Measurements from ENCODE around the gene NDUFAF2. TPM values are rescaled to one million over a fixed set of nuclear protein-coding genes. Genes with fewer than 3 reads are reported as not detected.
"Not testable (repeated sequence)": the region's sequence is repeated elsewhere in the genome, so short reads cannot be mapped to it uniquely, and the experiment has no call there.

NDUFAF2 gene
- polyA plus RNA-seq, 2 donors: 40.5 to 40.6 TPM

DNA sequence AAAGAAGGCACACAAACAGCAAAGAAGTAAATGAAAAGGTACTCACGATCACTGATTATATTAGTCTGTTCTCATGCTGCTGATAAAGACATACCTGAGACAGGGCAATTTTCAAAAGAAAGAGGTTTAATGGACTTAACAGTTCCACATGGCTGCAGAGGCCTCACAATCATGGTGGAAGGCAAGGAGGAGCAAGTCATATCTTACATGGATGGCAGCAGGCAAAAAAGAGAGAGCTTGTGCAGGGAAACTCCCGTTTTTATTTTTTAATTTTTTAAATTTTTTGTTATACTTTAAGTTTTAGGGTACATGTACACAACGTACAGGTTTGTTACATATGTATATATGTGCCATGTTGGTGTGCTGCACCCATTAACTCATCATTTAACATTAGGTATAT, 37.1 kb downstream of the NDUFAF2 start:
- not testable (repeated sequence) for H3K4me3 ChIP-seq (ENCODE audit: low read depth in 1 of 2, low read length in 2 of 2); H3K9me3 ChIP-seq (ENCODE audit: control insufficient read depth in 2 of 2, insufficient read depth in 1 of 2, low read depth in 1 of 2, low read length in 1 of 2); H3K4me1 ChIP-seq (ENCODE audit: control insufficient read depth in 2 of 2, insufficient read depth in 2 of 2, low read length in 1 of 2); H3K27ac ChIP-seq (ENCODE audit: low read depth in 2 of 2, low read length in 1 of 2); H3K36me3 ChIP-seq (ENCODE audit: control insufficient read depth in 2 of 2, insufficient read depth in 2 of 2, low read length in 1 of 2); H3K27me3 ChIP-seq (ENCODE audit: control insufficient read depth in 1 of 2, insufficient read depth in 2 of 2, low read length in 2 of 2)
- WGBS, 2 donors: 93% methylated on average over 3 of the region's 3 CpGs

DNA sequence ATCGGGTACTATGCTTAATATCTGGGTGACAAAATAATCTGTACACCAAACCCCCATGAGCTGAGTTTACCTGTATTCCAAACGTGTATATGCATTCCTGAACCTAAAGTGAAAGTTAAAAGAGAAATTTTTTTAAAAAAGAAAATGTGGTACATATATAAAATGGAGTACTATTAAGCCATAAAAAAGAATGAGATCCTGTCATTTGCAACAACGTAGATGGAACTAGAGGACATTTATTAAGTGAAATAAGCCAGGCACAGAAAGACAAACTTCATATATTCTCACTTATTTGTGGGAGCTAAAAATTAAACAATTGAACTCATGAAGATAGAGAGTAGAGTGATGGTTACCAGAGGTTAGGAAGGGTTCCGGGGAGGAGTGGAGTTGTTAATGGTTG, 44.8 kb downstream of the NDUFAF2 start:
- WGBS, 2 donors: 84 to 91% methylated on average over 4 of the region's 4 CpGs
- H3K9me3 ChIP-seq (ENCODE audit: control insufficient read depth in 2 of 2, insufficient read depth in 1 of 2, low read depth in 1 of 2, low read length in 1 of 2): peaks cover 5 to 7% of the 10 kb centered on the region in 2 donors
- no peak overlapping the region for H3K4me3 ChIP-seq (ENCODE audit: low read depth in 1 of 2, low read length in 2 of 2)
- no peaks in the 10 kb centered on the region for H3K27me3 ChIP-seq (ENCODE audit: control insufficient read depth in 1 of 2, insufficient read depth in 2 of 2, low read length in 2 of 2)
- no peaks in the 10 kb centered on the region for H3K4me1 ChIP-seq (ENCODE audit: control insufficient read depth in 2 of 2, insufficient read depth in 2 of 2, low read length in 1 of 2)
- H3K27ac ChIP-seq (ENCODE audit: low read depth in 2 of 2, low read length in 1 of 2): no peak overlapping the region
- H3K36me3 ChIP-seq (ENCODE audit: control insufficient read depth in 2 of 2, insufficient read depth in 2 of 2, low read length in 1 of 2): peaks cover 0 to 3% of the 10 kb centered on the region in 2 donors

DNA sequence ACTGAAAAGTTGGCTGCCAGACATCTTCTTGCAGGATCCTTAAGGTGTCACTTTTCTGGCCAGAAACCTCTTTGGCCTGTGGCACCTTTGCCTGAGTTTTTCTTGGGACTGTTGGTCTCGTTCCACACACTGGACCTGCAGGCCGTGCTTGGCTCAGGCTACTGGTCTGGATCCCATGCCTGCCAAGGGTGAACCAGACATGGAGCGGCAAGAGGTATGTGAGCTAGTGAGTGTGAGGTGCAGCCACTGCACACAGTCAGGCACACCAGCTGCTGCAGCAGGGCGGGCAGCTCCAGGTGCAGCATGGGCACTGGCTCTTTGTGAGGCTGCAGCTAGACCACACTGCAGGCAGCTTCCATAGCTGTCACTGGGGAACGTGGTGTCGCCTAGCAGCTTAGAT, 47.9 kb downstream of the NDUFAF2 start:
- H3K4me3 ChIP-seq (ENCODE audit: low read depth in 1 of 2, low read length in 2 of 2): no peak overlapping the region
- 92 to 96% methylated on average over 6 of the region's 6 CpGs for WGBS, 2 donors
- H3K27me3 ChIP-seq (ENCODE audit: control insufficient read depth in 1 of 2, insufficient read depth in 2 of 2, low read length in 2 of 2): no peaks in the 10 kb centered on the region
- H3K27ac ChIP-seq (ENCODE audit: low read depth in 2 of 2, low read length in 1 of 2): no peak overlapping the region
- no peaks in the 10 kb centered on the region for H3K4me1 ChIP-seq (ENCODE audit: control insufficient read depth in 2 of 2, insufficient read depth in 2 of 2, low read length in 1 of 2)
- peaks cover 5 to 7% of the 10 kb centered on the region in 2 donors for H3K9me3 ChIP-seq (ENCODE audit: control insufficient read depth in 2 of 2, insufficient read depth in 1 of 2, low read depth in 1 of 2, low read length in 1 of 2)
- peaks cover 0 to 3% of the 10 kb centered on the region in 2 donors for H3K36me3 ChIP-seq (ENCODE audit: control insufficient read depth in 2 of 2, insufficient read depth in 2 of 2, low read length in 1 of 2)

DNA sequence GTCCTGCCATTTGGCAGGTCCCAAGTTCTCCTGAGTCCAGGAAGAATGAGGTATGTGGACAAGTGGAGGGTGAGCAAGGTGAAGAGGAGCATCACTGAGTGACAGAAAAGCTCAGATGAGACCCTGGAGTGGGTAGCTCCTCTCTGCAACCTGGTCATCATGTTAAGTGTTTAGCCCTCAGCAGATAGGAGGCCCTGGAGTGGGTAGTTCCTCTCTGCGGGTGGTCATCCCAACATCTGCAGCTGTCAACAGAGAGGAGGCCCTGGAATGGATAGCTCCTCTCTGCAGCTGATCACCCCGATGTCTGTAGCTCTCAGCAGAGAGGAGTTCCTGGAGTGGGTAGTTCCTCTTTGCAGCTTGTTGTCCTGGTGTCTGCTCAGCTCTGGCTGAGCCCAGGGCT, 48.4 kb downstream of the NDUFAF2 start:
- 99 to 100% methylated on average over 2 of the region's 2 CpGs for WGBS, 2 donors
- Histone ChIP-seq H3K27ac (ENCODE audit: low read depth in 2 of 2, low read length in 1 of 2) (no peak overlapping the region), H3K4me3 (ENCODE audit: low read depth in 1 of 2, low read length in 2 of 2) (no peak overlapping the region), H3K36me3 (ENCODE audit: control insufficient read depth in 2 of 2, insufficient read depth in 2 of 2, low read length in 1 of 2) (peaks cover 0 to 3% of the 10 kb centered on the region in 2 donors), H3K27me3 (ENCODE audit: control insufficient read depth in 1 of 2, insufficient read depth in 2 of 2, low read length in 2 of 2) (no peaks in the 10 kb centered on the region), H3K4me1 (ENCODE audit: control insufficient read depth in 2 of 2, insufficient read depth in 2 of 2, low read length in 1 of 2) (no peaks in the 10 kb centered on the region), H3K9me3 (ENCODE audit: control insufficient read depth in 2 of 2, insufficient read depth in 1 of 2, low read depth in 1 of 2, low read length in 1 of 2) (peaks cover 5 to 7% of the 10 kb centered on the region in 2 donors)

DNA sequence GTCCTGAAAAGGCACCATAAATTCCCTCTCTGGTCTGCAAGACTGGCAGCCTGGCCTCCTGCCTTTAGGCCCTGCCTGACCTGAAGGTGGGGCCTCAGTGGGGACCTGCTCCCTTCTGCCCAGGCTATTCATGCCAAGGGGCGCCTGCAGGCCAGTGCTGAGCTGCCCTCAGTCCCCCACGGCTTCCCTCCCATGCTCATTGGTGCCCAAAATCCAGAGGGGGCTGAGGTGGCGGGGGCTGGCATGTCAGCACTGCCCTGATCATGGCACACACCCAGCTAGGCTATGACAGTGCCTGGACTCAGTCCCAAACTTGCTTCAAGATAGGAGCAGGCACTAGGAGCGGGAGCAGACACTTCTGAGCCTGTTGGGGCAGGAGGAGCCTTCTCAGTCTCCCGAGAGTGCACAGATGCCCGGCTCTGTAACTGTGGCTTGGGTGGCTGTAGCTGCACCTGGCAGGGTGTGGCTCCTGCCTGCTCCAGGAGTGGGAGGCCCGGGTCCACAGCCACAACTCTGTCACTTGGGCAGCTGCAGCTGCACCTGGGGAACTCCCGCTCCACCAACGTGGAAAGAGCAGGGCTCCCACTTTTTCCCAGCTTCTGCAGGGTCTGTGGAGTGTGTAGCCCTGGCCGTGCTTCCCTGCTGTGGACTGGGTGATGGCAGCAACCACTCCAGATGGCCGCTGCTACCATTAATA, 49.0 kb downstream of the NDUFAF2 start:
- H3K4me1 ChIP-seq (ENCODE audit: control insufficient read depth in 2 of 2, insufficient read depth in 2 of 2, low read length in 1 of 2): no peaks in the 10 kb centered on the region
- H3K36me3 ChIP-seq (ENCODE audit: control insufficient read depth in 2 of 2, insufficient read depth in 2 of 2, low read length in 1 of 2): peaks cover 0 to 3% of the 10 kb centered on the region in 2 donors
- WGBS, 2 donors: 80 to 82% methylated on average over 11 of the region's 11 CpGs
- peaks cover 5 to 7% of the 10 kb centered on the region in 2 donors for H3K9me3 ChIP-seq (ENCODE audit: control insufficient read depth in 2 of 2, insufficient read depth in 1 of 2, low read depth in 1 of 2, low read length in 1 of 2)
- no peaks in the 10 kb centered on the region for H3K27me3 ChIP-seq (ENCODE audit: control insufficient read depth in 1 of 2, insufficient read depth in 2 of 2, low read length in 2 of 2)
- no peak overlapping the region for H3K4me3 ChIP-seq (ENCODE audit: low read depth in 1 of 2, low read length in 2 of 2)
- H3K27ac ChIP-seq (ENCODE audit: low read depth in 2 of 2, low read length in 1 of 2): no peak overlapping the region

DNA sequence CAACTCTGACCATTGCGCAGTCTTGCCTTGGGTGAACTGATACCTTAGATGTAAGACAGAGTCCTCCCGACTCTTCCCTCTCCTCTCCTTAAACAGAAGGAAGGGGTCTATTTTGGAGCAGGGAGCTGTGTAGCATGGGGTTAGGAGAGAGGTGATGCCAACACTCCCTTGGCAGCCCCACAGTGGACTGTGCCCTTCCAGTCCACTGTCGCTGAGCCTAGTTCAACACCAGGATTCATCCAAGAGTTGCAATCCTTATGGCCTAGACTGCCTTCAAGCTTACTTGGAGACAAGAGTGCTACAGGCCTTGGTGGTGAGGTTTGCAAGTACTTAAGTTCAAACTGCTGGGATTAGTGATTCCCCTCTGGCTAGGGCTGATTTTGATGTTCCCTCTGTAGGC, 51.4 kb downstream of the NDUFAF2 start:
- no peak overlapping the region for H3K4me3 ChIP-seq (ENCODE audit: low read depth in 1 of 2, low read length in 2 of 2)
- peaks cover 0 to 3% of the 10 kb centered on the region in 2 donors for H3K36me3 ChIP-seq (ENCODE audit: control insufficient read depth in 2 of 2, insufficient read depth in 2 of 2, low read length in 1 of 2)
- 81 to 84% methylated on average over 3 of the region's 3 CpGs for WGBS, 2 donors
- no peak overlapping the region for H3K27ac ChIP-seq (ENCODE audit: low read depth in 2 of 2, low read length in 1 of 2)
- H3K27me3 ChIP-seq (ENCODE audit: control insufficient read depth in 1 of 2, insufficient read depth in 2 of 2, low read length in 2 of 2): no peaks in the 10 kb centered on the region
- no peaks in the 10 kb centered on the region for H3K4me1 ChIP-seq (ENCODE audit: control insufficient read depth in 2 of 2, insufficient read depth in 2 of 2, low read length in 1 of 2)
- peaks cover 5 to 7% of the 10 kb centered on the region in 2 donors for H3K9me3 ChIP-seq (ENCODE audit: control insufficient read depth in 2 of 2, insufficient read depth in 1 of 2, low read depth in 1 of 2, low read length in 1 of 2)

DNA sequence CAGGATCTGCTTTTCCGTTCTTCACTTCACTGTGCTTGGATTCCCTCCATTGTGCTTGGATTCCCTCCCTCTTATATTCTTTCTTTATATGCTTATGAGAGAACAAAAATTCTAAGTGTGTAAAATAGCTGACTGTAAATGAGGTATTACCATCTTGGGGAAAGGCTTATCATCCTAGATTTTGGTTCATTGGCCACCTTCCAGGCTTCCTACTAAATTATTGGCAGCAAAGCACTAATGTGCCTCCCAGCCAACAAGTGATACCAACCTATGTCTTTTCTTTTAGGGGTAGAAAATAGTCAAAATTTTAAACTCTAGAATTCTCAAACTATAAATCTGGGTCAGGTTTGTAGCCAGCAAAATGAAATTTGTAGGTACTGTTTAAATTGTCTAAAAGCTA, 52.7 kb downstream of the NDUFAF2 start:
- peaks cover 0 to 3% of the 10 kb centered on the region in 2 donors for H3K36me3 ChIP-seq (ENCODE audit: control insufficient read depth in 2 of 2, insufficient read depth in 2 of 2, low read length in 1 of 2)
- H3K4me1 ChIP-seq (ENCODE audit: control insufficient read depth in 2 of 2, insufficient read depth in 2 of 2, low read length in 1 of 2): no peaks in the 10 kb centered on the region
- H3K9me3 ChIP-seq (ENCODE audit: control insufficient read depth in 2 of 2, insufficient read depth in 1 of 2, low read depth in 1 of 2, low read length in 1 of 2): peaks cover 5 to 7% of the 10 kb centered on the region in 2 donors
- H3K4me3 ChIP-seq (ENCODE audit: low read depth in 1 of 2, low read length in 2 of 2): no peak overlapping the region
- H3K27ac ChIP-seq (ENCODE audit: low read depth in 2 of 2, low read length in 1 of 2): no peak overlapping the region
- WGBS, 2 donors: 89 to 95% methylated on average over 1 of the region's 1 CpG
- no peaks in the 10 kb centered on the region for H3K27me3 ChIP-seq (ENCODE audit: control insufficient read depth in 1 of 2, insufficient read depth in 2 of 2, low read length in 2 of 2)

DNA sequence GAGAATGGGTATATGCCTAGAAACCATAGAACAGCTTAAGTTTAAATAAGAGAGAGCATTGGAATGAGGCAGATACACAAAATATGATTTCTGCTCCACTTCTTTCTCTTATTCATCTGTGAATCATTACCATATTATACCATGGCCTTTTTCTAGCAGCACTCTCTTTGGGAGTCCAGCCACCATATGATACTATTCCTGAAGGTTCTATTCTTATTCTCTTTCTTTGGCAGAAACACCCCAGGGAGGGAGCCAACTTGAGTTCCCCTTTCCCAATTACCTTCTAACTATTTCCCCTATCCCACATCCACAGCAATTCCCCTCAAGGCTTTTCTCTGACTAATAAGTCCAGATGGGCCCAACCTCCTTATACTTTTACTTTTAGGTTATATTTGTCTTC, 55.9 kb downstream of the NDUFAF2 start:
- H3K27me3 ChIP-seq (ENCODE audit: control insufficient read depth in 1 of 2, insufficient read depth in 2 of 2, low read length in 2 of 2): no peaks in the 10 kb centered on the region
- no peak overlapping the region for H3K27ac ChIP-seq (ENCODE audit: low read depth in 2 of 2, low read length in 1 of 2)
- H3K4me3 ChIP-seq (ENCODE audit: low read depth in 1 of 2, low read length in 2 of 2): no peak overlapping the region
- H3K9me3 ChIP-seq (ENCODE audit: control insufficient read depth in 2 of 2, insufficient read depth in 1 of 2, low read depth in 1 of 2, low read length in 1 of 2): no peaks in the 10 kb centered on the region
- no peaks in the 10 kb centered on the region for H3K36me3 ChIP-seq (ENCODE audit: control insufficient read depth in 2 of 2, insufficient read depth in 2 of 2, low read length in 1 of 2)
- no peaks in the 10 kb centered on the region for H3K4me1 ChIP-seq (ENCODE audit: control insufficient read depth in 2 of 2, insufficient read depth in 2 of 2, low read length in 1 of 2)

DNA sequence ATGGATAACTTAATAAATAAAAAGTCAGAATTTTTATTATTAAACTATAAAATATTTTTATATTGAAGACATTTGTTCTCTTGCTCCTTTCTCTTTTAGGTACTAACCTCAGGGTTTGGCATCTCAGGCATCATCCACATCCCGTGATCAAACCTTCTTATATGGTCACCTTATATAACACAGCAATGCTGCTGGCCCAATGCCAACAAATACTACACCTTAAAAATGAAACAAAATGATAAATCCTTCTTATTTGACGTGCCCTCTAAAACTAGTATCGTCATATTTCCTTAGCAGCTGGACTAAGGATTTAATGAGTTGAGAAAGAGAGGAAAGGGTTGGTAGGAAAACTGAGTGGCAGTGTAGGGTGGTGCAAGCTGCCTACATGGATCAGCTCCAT, 56.6 kb downstream of the NDUFAF2 start:
- Histone ChIP-seq H3K27me3 (ENCODE audit: control insufficient read depth in 1 of 2, insufficient read depth in 2 of 2, low read length in 2 of 2) (no peaks in the 10 kb centered on the region), H3K4me3 (ENCODE audit: low read depth in 1 of 2, low read length in 2 of 2) (no peak overlapping the region), H3K9me3 (ENCODE audit: control insufficient read depth in 2 of 2, insufficient read depth in 1 of 2, low read depth in 1 of 2, low read length in 1 of 2) (no peaks in the 10 kb centered on the region), H3K4me1 (ENCODE audit: control insufficient read depth in 2 of 2, insufficient read depth in 2 of 2, low read length in 1 of 2) (no peaks in the 10 kb centered on the region), H3K36me3 (ENCODE audit: control insufficient read depth in 2 of 2, insufficient read depth in 2 of 2, low read length in 1 of 2) (no peaks in the 10 kb centered on the region), H3K27ac (ENCODE audit: low read depth in 2 of 2, low read length in 1 of 2) (no peak overlapping the region)
- WGBS, 2 donors: 67 to 83% methylated on average over 3 of the region's 3 CpGs

DNA sequence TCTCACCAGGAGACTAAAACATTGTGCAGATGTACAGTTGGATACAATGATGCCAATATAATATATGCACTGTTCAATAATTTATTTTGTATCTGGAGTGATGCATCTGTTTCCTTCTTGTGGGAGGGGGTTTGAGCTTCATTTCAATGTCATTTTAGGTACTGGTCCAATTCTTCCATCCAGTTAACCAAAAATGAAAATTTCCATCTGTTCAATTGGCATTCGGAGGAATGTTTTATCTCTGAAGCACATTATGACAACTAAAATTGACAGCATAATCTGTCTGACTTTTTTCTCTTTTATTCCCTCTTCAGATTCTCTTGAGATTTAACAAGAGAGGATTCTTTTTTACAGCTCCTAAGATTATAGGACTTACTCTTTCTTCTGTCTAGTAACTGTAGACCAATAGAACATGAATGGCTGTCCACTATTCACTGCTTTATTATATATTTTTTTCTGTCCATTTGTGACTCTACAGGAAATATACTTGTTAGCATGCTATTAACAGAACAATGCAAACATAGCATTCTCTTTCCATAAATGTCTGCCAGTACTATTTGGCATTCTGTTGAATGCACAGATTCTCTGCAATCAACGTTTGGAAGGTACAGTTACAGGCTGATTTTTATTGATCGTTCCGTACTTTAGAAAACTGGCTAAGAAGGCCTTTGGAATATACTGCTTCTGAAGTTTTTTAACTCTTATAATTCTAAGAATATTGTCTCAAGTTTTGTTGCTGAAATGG, 57.8 kb downstream of the NDUFAF2 start:
- Histone ChIP-seq H3K27me3 (ENCODE audit: control insufficient read depth in 1 of 2, insufficient read depth in 2 of 2, low read length in 2 of 2) (no peaks in the 10 kb centered on the region), H3K27ac (ENCODE audit: low read depth in 2 of 2, low read length in 1 of 2) (no peak overlapping the region), H3K9me3 (ENCODE audit: control insufficient read depth in 2 of 2, insufficient read depth in 1 of 2, low read depth in 1 of 2, low read length in 1 of 2) (no peaks in the 10 kb centered on the region), H3K4me3 (ENCODE audit: low read depth in 1 of 2, low read length in 2 of 2) (no peak overlapping the region), H3K36me3 (ENCODE audit: control insufficient read depth in 2 of 2, insufficient read depth in 2 of 2, low read length in 1 of 2) (no peaks in the 10 kb centered on the region), H3K4me1 (ENCODE audit: control insufficient read depth in 2 of 2, insufficient read depth in 2 of 2, low read length in 1 of 2) (no peaks in the 10 kb centered on the region)
- 54% methylated on average over 4 of the region's 4 CpGs for WGBS, 2 donors

All from esophagus (tissue), 2 donors.